Activated naive CD8-positive, alpha-beta T cell (primary cell): ENCODE measurements around the gene MPHOSPH8.
"Not testable (repeated sequence)": the region's sequence is repeated elsewhere in the genome, so short reads cannot be mapped to it uniquely, and the experiment has no call there.

Experiments
- H3K27ac Mint-ChIP-seq: one replicate; pipeline ENCODE4 v1.8.0; 2021; ENCODE audit warnings: mixed read lengths
- H3K27me3 Mint-ChIP-seq: one replicate; pipeline ENCODE4 v1.8.0; 2021; ENCODE audit warnings: mixed read lengths
- H3K36me3 Mint-ChIP-seq: one replicate; pipeline ENCODE4 v1.8.0; 2021; ENCODE audit warnings: mixed read lengths
- H3K4me1 Mint-ChIP-seq: one replicate; pipeline ENCODE4 v1.8.0; 2021; ENCODE audit warnings: low read depth, mixed read lengths
- H3K4me3 Mint-ChIP-seq: one replicate; pipeline ENCODE4 v1.8.0; 2021; ENCODE audit warnings: mild to moderate bottlenecking, mixed read lengths
- H3K9me3 Mint-ChIP-seq: one replicate; pipeline ENCODE4 v1.8.0; 2021; ENCODE audit warnings: low read depth, mixed read lengths

Gene MPHOSPH8

GRCh38 chr13:19606152-19606551, 27.3 kb upstream of the MPHOSPH8 start:
- Mint-ChIP-seq H3K36me3 (peaks cover 14% of the 10 kb centered on the region), H3K27ac (no peak overlapping the region), H3K4me1 (peaks cover 1% of the 10 kb centered on the region), H3K27me3 (peaks cover 8% of the 10 kb centered on the region), H3K9me3 (peaks cover 7% of the 10 kb centered on the region), H3K4me3 (no peak overlapping the region)

GRCh38 chr13:19606737-19607136, 26.7 kb upstream of the MPHOSPH8 start:
- H3K36me3 Mint-ChIP-seq = peaks cover 14% of the 10 kb centered on the region
- peaks cover 8% of the 10 kb centered on the region for H3K27me3 Mint-ChIP-seq
- no peak overlapping the region for H3K27ac Mint-ChIP-seq
- peaks cover 1% of the 10 kb centered on the region for H3K4me1 Mint-ChIP-seq
- no peak overlapping the region for H3K4me3 Mint-ChIP-seq
- peaks cover 7% of the 10 kb centered on the region for H3K9me3 Mint-ChIP-seq

- no peak overlapping the region for H3K4me3 Mint-ChIP-seq
- no peak overlapping the region for H3K27ac Mint-ChIP-seq
- peaks cover 14% of the 10 kb centered on the region for H3K36me3 Mint-ChIP-seq
- H3K4me1 Mint-ChIP-seq = peaks cover 1% of the 10 kb centered on the region
- peaks cover 8% of the 10 kb centered on the region for H3K27me3 Mint-ChIP-seq
- H3K9me3 Mint-ChIP-seq = peaks cover 7% of the 10 kb centered on the region
Measured at GRCh38 chr13:19607523-19608078, 25.9 kb upstream of the MPHOSPH8 start.

- peaks cover 7% of the 10 kb centered on the region for H3K36me3 Mint-ChIP-seq
- no peak overlapping the region for H3K27ac Mint-ChIP-seq
- no peak overlapping the region for H3K4me3 Mint-ChIP-seq
- H3K9me3 Mint-ChIP-seq = no peaks in the 10 kb centered on the region
- H3K27me3 Mint-ChIP-seq = peaks cover 14% of the 10 kb centered on the region
- no peaks in the 10 kb centered on the region for H3K4me1 Mint-ChIP-seq
Measured at GRCh38 chr13:19618977-19619376, 14.5 kb upstream of the MPHOSPH8 start.

GRCh38 chr13:19622193-19622592, 11.3 kb upstream of the MPHOSPH8 start:
- Mint-ChIP-seq H3K36me3 (peaks cover 10% of the 10 kb centered on the region), H3K27ac (no peak overlapping the region), H3K27me3 (peaks cover 19% of the 10 kb centered on the region), H3K4me3 (no peak overlapping the region), H3K4me1 (no peaks in the 10 kb centered on the region), H3K9me3 (no peaks in the 10 kb centered on the region)

GRCh38 chr13:19624265-19624664, 9.2 kb upstream of the MPHOSPH8 start:
- Mint-ChIP-seq H3K36me3 (peaks cover 5% of the 10 kb centered on the region), H3K4me1 (no peaks in the 10 kb centered on the region), H3K27me3 (peaks cover 15% of the 10 kb centered on the region), H3K9me3 (no peaks in the 10 kb centered on the region), H3K27ac (no peak overlapping the region), H3K4me3 (no peak overlapping the region)

GRCh38 chr13:19632915-19633478, 462 bp upstream of the MPHOSPH8 start:
- Mint-ChIP-seq H3K27me3 (no peaks in the 10 kb centered on the region), H3K4me1 (peaks cover 34% of the 10 kb centered on the region), H3K9me3 (no peaks in the 10 kb centered on the region), H3K36me3 (peaks cover 9% of the 10 kb centered on the region), H3K4me3 (peak overlapping the region; percentile 99), H3K27ac (peak overlapping the region; percentile 98)

GRCh38 chr13:19634256-19634740, 839 bp downstream of the MPHOSPH8 start:
- Mint-ChIP-seq H3K9me3 (no peaks in the 10 kb centered on the region), H3K27me3 (no peaks in the 10 kb centered on the region), H3K4me3 (peak overlapping the region; percentile 99), H3K27ac (peak overlapping the region; percentile 98), H3K36me3 (peaks cover 11% of the 10 kb centered on the region), H3K4me1 (peaks cover 43% of the 10 kb centered on the region)

- Mint-ChIP-seq H3K4me1 (peaks cover 57% of the 10 kb centered on the region), H3K4me3 (peak overlapping the region; percentile 99), H3K27ac (peak overlapping the region; percentile 41)
- H3K27me3 Mint-ChIP-seq, H3K9me3 Mint-ChIP-seq, H3K36me3 Mint-ChIP-seq: not testable (repeated sequence)
Measured at GRCh38 chr13:19635926-19636325, 2.5 kb downstream of the MPHOSPH8 start.

- Mint-ChIP-seq H3K4me3 (no peak overlapping the region), H3K27me3 (no peaks in the 10 kb centered on the region), H3K36me3 (peaks cover 10% of the 10 kb centered on the region), H3K9me3 (no peaks in the 10 kb centered on the region), H3K4me1 (peaks cover 46% of the 10 kb centered on the region), H3K27ac (no peak overlapping the region)
Measured at GRCh38 chr13:19643652-19644051, 10.2 kb downstream of the MPHOSPH8 start.

- peaks cover 34% of the 10 kb centered on the region for H3K4me1 Mint-ChIP-seq
- no peaks in the 10 kb centered on the region for H3K27me3 Mint-ChIP-seq
- H3K4me3 Mint-ChIP-seq = no peak overlapping the region
- H3K36me3 Mint-ChIP-seq = peaks cover 10% of the 10 kb centered on the region
- no peaks in the 10 kb centered on the region for H3K9me3 Mint-ChIP-seq
- peak overlapping the region; percentile 22 for H3K27ac Mint-ChIP-seq
Measured at GRCh38 chr13:19645000-19645399, 11.5 kb downstream of the MPHOSPH8 start.

GRCh38 chr13:19646063-19646462, 12.6 kb downstream of the MPHOSPH8 start:
- no peaks in the 10 kb centered on the region for H3K9me3 Mint-ChIP-seq
- H3K27me3 Mint-ChIP-seq = no peaks in the 10 kb centered on the region
- peak overlapping the region; percentile 65 for H3K27ac Mint-ChIP-seq
- no peak overlapping the region for H3K4me3 Mint-ChIP-seq
- peaks cover 10% of the 10 kb centered on the region for H3K36me3 Mint-ChIP-seq
- H3K4me1 Mint-ChIP-seq = peaks cover 26% of the 10 kb centered on the region

- H3K9me3 Mint-ChIP-seq = no peaks in the 10 kb centered on the region
- no peak overlapping the region for H3K27ac Mint-ChIP-seq
- H3K4me1 Mint-ChIP-seq = peaks cover 6% of the 10 kb centered on the region
- H3K27me3 Mint-ChIP-seq = no peaks in the 10 kb centered on the region
- H3K36me3 Mint-ChIP-seq = peaks cover 14% of the 10 kb centered on the region
- no peak overlapping the region for H3K4me3 Mint-ChIP-seq
Measured at GRCh38 chr13:19650742-19651141, 17.3 kb downstream of the MPHOSPH8 start.

GRCh38 chr13:19657872-19658591, 24.6 kb downstream of the MPHOSPH8 start:
- H3K27ac Mint-ChIP-seq = peak overlapping the region; percentile 11
- no peaks in the 10 kb centered on the region for H3K4me1 Mint-ChIP-seq
- H3K4me3 Mint-ChIP-seq = no peak overlapping the region
- peaks cover 9% of the 10 kb centered on the region for H3K36me3 Mint-ChIP-seq
- no peaks in the 10 kb centered on the region for H3K27me3 Mint-ChIP-seq
- no peaks in the 10 kb centered on the region for H3K9me3 Mint-ChIP-seq

- no peaks in the 10 kb centered on the region for H3K27me3 Mint-ChIP-seq
- H3K4me3 Mint-ChIP-seq = no peak overlapping the region
- H3K27ac Mint-ChIP-seq = no peak overlapping the region
- no peaks in the 10 kb centered on the region for H3K9me3 Mint-ChIP-seq
- H3K36me3 Mint-ChIP-seq = peaks cover 5% of the 10 kb centered on the region
- no peaks in the 10 kb centered on the region for H3K4me1 Mint-ChIP-seq
Measured at GRCh38 chr13:19658831-19659230, 25.4 kb downstream of the MPHOSPH8 start.
